Endothelial cell of umbilical vein (primary cell): ENCODE measurements around the gene TRIM52. TPM values are rescaled to one million over a fixed set of nuclear protein-coding genes. Genes with fewer than 3 reads are reported as not detected.

Source experiments
- BruUV-seq: library from RNA; stranded (reverse); fragments of 400-500 nt; replicated peaks from 2 replicates; lab custom pipeline; 2021; lab: Mats Ljungman, UMichigan
- CTCF ChIA-PET: fragments of 300-600, 350-600 bp; sonication (Branson Sonifier 250); formaldehyde crosslinking; loops from one replicate; lab custom pipeline; 2021; ENCODE audit warnings: antibody characterized with exemption, inconsistent platforms; lab: Charles Lee
- POLR2A ChIA-PET: fragments of 300-600, 350-600 bp; sonication (Branson Sonifier 250); formaldehyde crosslinking; loops from one replicate; lab custom pipeline; 2021; ENCODE audit warnings: antibody characterized with exemption, inconsistent platforms; lab: Charles Lee
- DNase-seq: peaks from one replicate; pipeline ENCODE4 v3.0.0-alpha.2; 2011; ENCODE audit warnings: low read depth, low spot score
- FAIRE-seq: peaks from 2 replicates; lab custom pipeline; 2011; peaks lifted over from hg19 to GRCh38; lab: Jason Lieb, UNC
- H2AFZ ChIP-seq: 2 replicates; pipeline ENCODE4 v1.6.0; 2012; ENCODE audit warnings: low read depth, low read length, control low read depth, inconsistent platforms
- H3K27ac ChIP-seq: 2 replicates; pipeline ENCODE4 v1.5.1; 2011; ENCODE audit warnings: low read depth, mild to moderate bottlenecking, control low read depth, low read length, moderate library complexity; ENCODE audit not compliant: insufficient read depth
- H3K27me3 ChIP-seq, 2 experiments: 2 replicates each; pipeline versions ENCODE4 v1.6.0 to v1.6.1; 2011; ENCODE audit warnings: low read length in 2 of 2, mixed read lengths in 1 of 2; ENCODE audit not compliant: control insufficient read depth in 2 of 2, insufficient read depth in 2 of 2
- H3K36me3 ChIP-seq, 2 experiments: 2 replicates in 1 of 2; 3 replicates in 1 of 2; pipeline ENCODE4 v1.5.1; 2011; ENCODE audit warnings: low read length in 2 of 2, mild to moderate bottlenecking in 1 of 2, moderate library complexity in 1 of 2; ENCODE audit not compliant: control insufficient read depth in 2 of 2, insufficient read depth in 2 of 2; ENCODE audit errors: extremely low read depth in 1 of 2
- H3K4me1 ChIP-seq: 3 replicates; pipeline ENCODE4 v1.5.1; 2011; ENCODE audit warnings: mild to moderate bottlenecking, low read length; ENCODE audit not compliant: control insufficient read depth, insufficient read depth; ENCODE audit errors: extremely low read depth
- H3K4me2 ChIP-seq: 2 replicates; pipeline ENCODE4 v1.6.1; 2011; ENCODE audit warnings: low read length, control low read depth, mixed read lengths; ENCODE audit not compliant: insufficient read depth
- H3K4me3 ChIP-seq, 3 experiments: fragments of 200-600 bp in 1 of 3; sonication (generic), shearing (Covaris generic) in 1 of 3; replicated peaks in 1 of 3; 2 replicates each; pipeline ENCODE4 v1.5.1; 2011 to 2016; ENCODE audit warnings: control low read depth in 3 of 3, low read length in 3 of 3, mild to moderate bottlenecking in 2 of 3, inconsistent platforms in 1 of 3, low read depth in 1 of 3, moderate library complexity in 1 of 3; ENCODE audit not compliant: insufficient read depth in 1 of 3
- H3K79me2 ChIP-seq: 2 replicates; pipeline ENCODE4 v1.6.0; 2012; ENCODE audit warnings: low read length, inconsistent platforms; ENCODE audit not compliant: control insufficient read depth, insufficient read depth
- H3K9ac ChIP-seq: replicated peaks from 2 replicates; pipeline ENCODE3; 2011; ENCODE audit warnings: low read length, control low read depth; ENCODE audit not compliant: insufficient read depth; ENCODE audit errors: extremely low read depth
- H3K9me1 ChIP-seq: replicated peaks from 3 replicates; pipeline ENCODE4 v1.6.0; 2011; ENCODE audit warnings: mild to moderate bottlenecking, low read length; ENCODE audit not compliant: control insufficient read depth, insufficient read depth; ENCODE audit errors: extremely low read depth
- H3K9me3 ChIP-seq: replicated peaks from 2 replicates; pipeline ENCODE4 v1.5.1; 2012; ENCODE audit warnings: low read length, inconsistent platforms; ENCODE audit not compliant: control insufficient read depth, insufficient read depth
- H4K20me1 ChIP-seq: replicated peaks from 2 replicates; pipeline ENCODE3; 2011; ENCODE audit warnings: mild to moderate bottlenecking, low read length; ENCODE audit not compliant: control insufficient read depth, insufficient read depth; ENCODE audit errors: extremely low read depth
- EZH2 ChIP-seq: IDR thresholded peaks from 2 replicates; pipeline ENCODE4 v1.6.1; 2012; ENCODE audit warnings: borderline replicate concordance, low read depth, mild to moderate bottlenecking, moderate library complexity, low read length, inconsistent platforms; ENCODE audit not compliant: severe bottlenecking
- FOS ChIP-seq: IDR thresholded peaks from 2 replicates; pipeline ENCODE4 v1.6.1; 2011; ENCODE audit warnings: mild to moderate bottlenecking, low read length, moderate library complexity, borderline replicate concordance; ENCODE audit not compliant: insufficient read depth
- GATA2 ChIP-seq: IDR thresholded peaks from 2 replicates; pipeline ENCODE4 v1.7.0; 2011; ENCODE audit warnings: low read depth, mild to moderate bottlenecking, moderate library complexity, mixed read lengths, low read length; ENCODE audit not compliant: insufficient read length, insufficient read depth
- MYC ChIP-seq: IDR thresholded peaks from one replicate; pipeline ENCODE4 v1.6.1; 2011; ENCODE audit warnings: mild to moderate bottlenecking, low read depth, low read length
- POLR2A ChIP-seq: IDR thresholded peaks from 2 replicates; pipeline ENCODE4 v1.6.1; 2012; ENCODE audit warnings: low read depth, mild to moderate bottlenecking, control low read depth, low read length
- POLR2AphosphoS5 ChIP-seq: IDR thresholded peaks from 2 replicates; pipeline ENCODE4 v1.6.1; 2012; ENCODE audit warnings: low read depth, mild to moderate bottlenecking, control low read depth, low read length, moderate library complexity; ENCODE audit not compliant: insufficient read depth
- dilution Hi-C: fragments of 300-500 bp; cut with MboI; formaldehyde crosslinking; loops from one replicate; pipeline ENCODE4 v1.15.0; 2019; ENCODE audit warnings: low sequenced_read_pairs; ENCODE audit not compliant: extremely low pct_ligation_motif_present
- intact Hi-C: fragments of 100-400 bp; cut with micrococcal nuclease; formaldehyde crosslinking; loops from one replicate; pipeline ENCODE4 v1.10.0; 2022
- polyA plus RNA-seq, 4 experiments: library from polyadenylated mRNA; depleted of rRNA in 3 of 4; stranded (reverse) in 3 of 4; unstranded in 1 of 4; fragments of >200 nt; gene quantifications; 2 replicates each; pipeline versions ENCODE4 v1.2.1 to v1.2.3, GENCODE V29; 2011 to 2012; ENCODE audit warnings: missing spikeins in 1 of 4
- total RNA-seq: library from RNA; stranded (reverse); gene quantifications from 2 replicates; pipeline ENCODE4 v1.2.3, GENCODE V29; 2021
- TF ChIP-seq, protein P1 (sequence below), 2 donors: IDR thresholded peaks; 1 replicate in 1 of 2; 2 replicates in 1 of 2; pipeline ENCODE4 v1.5.1; 2011; ENCODE audit warnings: low read length in 2 of 2, mild to moderate bottlenecking in 2 of 2, moderate library complexity in 2 of 2, control low read depth in 1 of 2, inconsistent platforms in 1 of 2, low read depth in 1 of 2; ENCODE audit not compliant: insufficient read depth in 1 of 2; ENCODE audit errors: extremely low read depth in 1 of 2
- TF ChIP-seq, protein P2 (sequence below): IDR thresholded peaks from 2 replicates; pipeline ENCODE4 v1.6.1; 2011; ENCODE audit not compliant: insufficient read depth, insufficient read length

The TRIM52 gene
- total and polyA plus RNA-seq, 2 donors (not counting 3 experiments of a cell fraction or from before 2014, with no cell fraction given) = 5.6 to 10.1 TPM

DNA sequence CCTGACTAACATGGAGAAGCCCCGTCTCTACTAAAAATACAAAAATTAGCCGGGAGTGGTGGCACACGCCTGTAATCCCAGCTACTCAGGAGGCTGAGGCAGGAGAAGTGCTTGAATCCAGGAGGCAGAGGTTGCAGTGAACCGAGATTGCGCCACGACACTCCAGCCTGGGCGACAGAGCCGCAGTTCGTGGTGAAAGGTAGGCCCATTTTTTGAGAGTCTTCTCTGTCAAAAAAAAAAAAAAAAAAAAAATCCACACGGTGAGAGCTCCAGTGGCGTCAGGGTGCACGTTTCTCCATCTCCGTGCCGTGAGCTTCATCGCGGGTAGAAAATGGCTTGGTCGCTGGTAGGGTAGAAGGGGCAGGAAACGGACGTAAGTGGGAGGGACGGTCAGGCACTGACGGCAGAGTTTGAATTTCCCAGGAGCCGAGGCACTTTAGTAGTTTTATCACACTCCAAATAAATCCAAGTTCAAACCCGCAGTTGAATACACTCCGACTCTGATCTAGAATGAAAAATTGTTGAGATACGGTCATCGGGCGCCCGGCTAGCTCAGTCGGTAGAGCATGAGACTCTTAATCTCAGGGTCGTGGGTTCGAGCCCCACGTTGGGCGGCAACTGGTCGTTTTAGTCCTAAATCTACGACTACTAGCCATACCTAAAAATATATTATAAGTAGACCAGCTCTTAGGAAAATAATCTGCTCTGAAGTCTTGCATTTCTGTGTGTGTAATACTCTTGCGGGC, 53.6 kb downstream of the TRIM52 start:
- Histone ChIP-seq H3K9me1 (no peaks in the 10 kb centered on the region), H3K9me3 (no peaks in the 10 kb centered on the region), H3K27ac (peak overlapping the region; percentile 60), H3K27me3 (peaks cover 0 to 2% of the 10 kb centered on the region in 2 experiments), H2AFZ (peak overlapping the region; percentile 71), H3K4me1 (peaks cover 12% of the 10 kb centered on the region), H3K79me2 (no peaks in the 10 kb centered on the region), H3K9ac (peak overlapping the region; percentile 46), H3K4me2 (peak overlapping the region; percentile 47), H3K4me3 (peak overlapping the region; percentile 37 to 62 (median 40)), H4K20me1 (no peaks in the 10 kb centered on the region), H3K36me3 (no peaks in the 10 kb centered on the region)
- dilution Hi-C loops (no loop called here), intact Hi-C loops (loop anchor here (1.0 to 10.0 kb wide), 4 partner anchors 11 to 1653 kb away; partner anchors contain the start of genes RACK1 and RUFY1)
- FAIRE-seq (peak; percentile 97), DNase-seq (peak; percentile 93)
- CTCF ChIA-PET = interaction anchor here (0.9 to 8.0 kb wide), 6 partner anchors 9 to 66 kb away, joined by 3 to 95 read pairs (median 6); no protein-coding TSS in a partner anchor
- POLR2A ChIA-PET = interaction anchor here (0.7 to 1.7 kb wide), 5 partner anchors 15 to 37 kb away, joined by 4 to 11 read pairs (median 6); partner anchors contain the start of gene RACK1
- no TSS peak for BruUV-seq
- TF ChIP-seq POLR2A (peak; percentile 52), FOS (no peak), GATA2 (peak; percentile 49), EZH2 (no peak), MYC (no peak), POLR2AphosphoS5 (peak; percentile 37)
- TF ChIP-seq, protein P1, sequence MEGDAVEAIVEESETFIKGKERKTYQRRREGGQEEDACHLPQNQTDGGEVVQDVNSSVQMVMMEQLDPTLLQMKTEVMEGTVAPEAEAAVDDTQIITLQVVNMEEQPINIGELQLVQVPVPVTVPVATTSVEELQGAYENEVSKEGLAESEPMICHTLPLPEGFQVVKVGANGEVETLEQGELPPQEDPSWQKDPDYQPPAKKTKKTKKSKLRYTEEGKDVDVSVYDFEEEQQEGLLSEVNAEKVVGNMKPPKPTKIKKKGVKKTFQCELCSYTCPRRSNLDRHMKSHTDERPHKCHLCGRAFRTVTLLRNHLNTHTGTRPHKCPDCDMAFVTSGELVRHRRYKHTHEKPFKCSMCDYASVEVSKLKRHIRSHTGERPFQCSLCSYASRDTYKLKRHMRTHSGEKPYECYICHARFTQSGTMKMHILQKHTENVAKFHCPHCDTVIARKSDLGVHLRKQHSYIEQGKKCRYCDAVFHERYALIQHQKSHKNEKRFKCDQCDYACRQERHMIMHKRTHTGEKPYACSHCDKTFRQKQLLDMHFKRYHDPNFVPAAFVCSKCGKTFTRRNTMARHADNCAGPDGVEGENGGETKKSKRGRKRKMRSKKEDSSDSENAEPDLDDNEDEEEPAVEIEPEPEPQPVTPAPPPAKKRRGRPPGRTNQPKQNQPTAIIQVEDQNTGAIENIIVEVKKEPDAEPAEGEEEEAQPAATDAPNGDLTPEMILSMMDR (IDR thresholded peaks at IDR 0.05; ENCODE audit: extremely low read depth in 1 of 2, insufficient read depth in 1 of 2, low read depth in 1 of 2, low read length in 2 of 2) = no peak
- TF ChIP-seq, protein P2, sequence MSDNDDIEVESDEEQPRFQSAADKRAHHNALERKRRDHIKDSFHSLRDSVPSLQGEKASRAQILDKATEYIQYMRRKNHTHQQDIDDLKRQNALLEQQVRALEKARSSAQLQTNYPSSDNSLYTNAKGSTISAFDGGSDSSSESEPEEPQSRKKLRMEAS = no peak
